GM21786 (cell line): ENCODE measurements around the gene WFDC1.

Source experiments
- ATAC-seq: cut with Tn5 transposase; IDR thresholded peaks from one replicate; pipeline ENCODE4 v1.9.1; 2021; ENCODE audit not compliant: unreplicated experiment

Gene WFDC1, protein sequence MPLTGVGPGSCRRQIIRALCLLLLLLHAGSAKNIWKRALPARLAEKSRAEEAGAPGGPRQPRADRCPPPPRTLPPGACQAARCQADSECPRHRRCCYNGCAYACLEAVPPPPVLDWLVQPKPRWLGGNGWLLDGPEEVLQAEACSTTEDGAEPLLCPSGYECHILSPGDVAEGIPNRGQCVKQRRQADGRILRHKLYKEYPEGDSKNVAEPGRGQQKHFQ

DNA sequence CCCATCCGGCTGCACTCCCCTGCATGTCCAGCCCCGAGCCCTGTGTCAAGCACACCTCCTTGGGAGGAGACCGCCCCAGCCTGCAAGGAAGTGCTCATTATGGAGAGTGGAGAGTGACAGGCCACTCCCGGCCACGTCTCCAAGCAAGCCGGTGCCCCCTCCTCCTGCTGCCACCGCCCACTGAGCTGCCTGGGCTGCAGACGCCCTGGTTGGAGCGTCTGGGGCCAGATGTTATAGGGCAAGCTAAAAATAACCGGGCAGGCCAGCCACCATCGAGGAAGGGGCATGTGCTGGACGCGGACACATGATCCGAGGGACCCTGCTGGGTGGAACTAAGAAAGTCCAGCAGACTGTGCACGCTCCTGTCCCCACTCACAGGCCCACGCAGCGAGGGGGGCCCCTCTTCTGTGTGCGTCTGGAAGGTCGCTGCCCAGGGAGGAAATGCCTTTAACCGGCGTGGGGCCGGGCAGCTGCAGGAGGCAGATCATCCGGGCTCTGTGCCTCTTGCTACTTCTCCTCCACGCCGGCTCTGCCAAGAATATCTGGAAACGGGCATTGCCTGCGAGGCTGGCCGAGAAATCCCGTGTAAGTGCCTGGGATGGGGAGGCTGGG, at the start of gene WFDC1:
Gene WFDC1, plus strand, starts transcription at position 348 of the 612 bp plus-strand sequence. Its CDS starts 94 bp downstream, at position 442.
- no peak for ATAC-seq

DNA sequence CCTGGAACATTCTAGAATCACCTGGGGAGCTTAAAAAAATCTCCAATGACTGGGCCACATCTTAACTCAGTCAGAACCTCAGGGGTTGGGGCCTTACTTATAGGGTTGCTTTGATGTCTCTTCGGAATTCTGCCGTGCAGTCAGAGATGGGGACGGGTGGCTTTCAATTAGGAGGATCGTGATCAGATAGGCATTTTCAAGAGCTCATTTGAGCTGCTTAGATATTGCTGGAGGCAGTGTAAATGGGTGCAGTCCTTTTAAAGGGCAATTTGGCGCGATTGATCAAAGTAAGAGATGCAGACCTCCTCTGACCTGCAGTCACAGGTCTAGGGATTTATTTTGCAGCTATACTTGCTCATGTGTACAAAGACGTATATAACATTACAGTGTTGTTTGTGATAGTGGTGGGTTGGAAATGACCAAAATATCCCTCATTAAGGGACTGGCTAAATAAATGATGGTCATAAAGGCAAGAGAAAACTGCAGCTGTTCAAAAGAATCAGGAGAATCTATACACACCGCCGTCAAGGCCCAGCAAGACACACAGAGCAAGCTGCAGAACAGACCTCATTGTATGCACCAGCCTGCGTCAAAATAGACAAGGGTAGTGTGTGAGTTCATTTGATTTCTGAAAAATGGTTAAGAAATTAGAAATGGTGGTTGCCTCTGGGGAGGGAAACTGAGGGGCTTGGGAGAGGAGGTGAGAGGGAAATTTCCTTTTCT, 48.6 kb upstream of the WFDC1 start:
- ATAC-seq: no peak

DNA sequence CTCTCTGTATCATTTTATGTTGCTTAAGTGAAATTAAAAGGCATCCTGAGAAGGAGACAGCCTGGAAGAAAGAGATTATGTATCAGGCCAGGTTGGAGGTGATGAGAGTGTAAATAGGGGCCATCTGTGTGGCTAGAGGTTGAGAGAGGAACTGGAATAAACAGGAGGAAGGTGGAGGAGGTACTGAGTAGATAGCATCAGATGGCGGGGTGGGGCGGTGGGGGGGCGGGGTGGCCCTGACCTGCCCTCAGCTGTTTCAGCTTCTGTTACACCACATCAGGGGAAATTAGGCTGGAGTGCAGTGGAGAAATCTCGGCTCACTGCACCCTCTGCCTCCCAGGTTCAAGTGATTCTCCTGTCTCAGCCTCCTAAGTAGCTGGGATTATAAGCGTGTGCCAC, 48.0 kb upstream of the WFDC1 start:
- ATAC-seq: no peak

DNA sequence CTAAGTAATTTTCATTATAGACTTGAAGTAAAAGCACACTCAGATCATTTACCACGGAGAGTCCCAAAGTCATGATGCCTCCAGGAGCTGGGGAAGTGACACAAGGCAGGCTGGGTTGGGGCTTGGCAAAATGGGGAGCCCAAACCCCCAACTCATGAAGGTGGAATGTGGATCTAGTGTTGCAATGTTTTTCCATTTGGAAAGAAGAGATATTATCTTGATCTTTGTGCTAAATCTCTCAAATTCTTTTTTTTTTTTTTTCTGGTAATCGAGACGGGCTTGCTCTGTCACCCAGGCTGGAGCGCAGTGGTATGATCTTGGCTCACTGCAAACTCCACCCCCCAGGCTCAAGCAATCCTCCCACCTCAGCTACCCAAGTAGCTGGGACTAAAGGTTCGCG, 47.3 kb upstream of the WFDC1 start:
- ATAC-seq: no peak

DNA sequence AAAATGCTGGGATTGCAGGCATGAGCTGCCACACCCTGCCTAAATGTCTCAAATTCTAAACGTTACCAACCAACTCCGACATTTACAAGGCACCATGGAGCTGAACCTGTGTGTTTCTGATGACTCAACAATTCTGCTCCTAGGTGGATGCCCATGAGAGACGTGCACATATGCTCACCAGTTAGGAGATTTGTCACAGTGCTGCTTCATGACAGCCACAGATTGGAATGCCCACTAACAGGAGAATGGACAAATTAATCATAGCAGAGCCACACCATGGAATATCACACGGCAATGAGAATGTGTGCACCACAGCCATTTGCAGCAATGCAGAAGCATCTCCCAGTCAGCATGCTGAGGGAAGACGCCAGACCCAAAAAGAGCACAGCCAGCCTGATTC, 46.8 kb upstream of the WFDC1 start:
- ATAC-seq: no peak

DNA sequence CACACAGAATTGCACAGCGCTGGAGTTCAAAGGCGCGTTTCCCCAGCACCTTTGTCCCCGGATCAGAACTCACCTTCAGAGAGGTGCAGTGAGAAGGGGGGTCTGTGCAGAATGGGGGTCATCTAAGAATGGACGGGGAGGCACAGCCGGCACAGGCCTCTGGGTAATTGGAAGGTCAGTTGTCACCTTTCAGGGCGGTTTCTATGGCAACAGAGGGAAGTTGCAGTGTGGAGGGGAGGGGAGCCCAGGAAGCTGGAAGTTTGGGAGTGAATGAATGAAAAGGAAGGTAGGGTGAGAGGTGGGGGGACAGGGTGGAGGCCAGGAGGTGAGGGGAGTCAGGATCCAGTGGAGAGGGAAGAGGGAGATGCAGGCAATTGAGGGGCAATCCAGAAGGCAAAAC, 42.5 kb upstream of the WFDC1 start:
- no peak for ATAC-seq

DNA sequence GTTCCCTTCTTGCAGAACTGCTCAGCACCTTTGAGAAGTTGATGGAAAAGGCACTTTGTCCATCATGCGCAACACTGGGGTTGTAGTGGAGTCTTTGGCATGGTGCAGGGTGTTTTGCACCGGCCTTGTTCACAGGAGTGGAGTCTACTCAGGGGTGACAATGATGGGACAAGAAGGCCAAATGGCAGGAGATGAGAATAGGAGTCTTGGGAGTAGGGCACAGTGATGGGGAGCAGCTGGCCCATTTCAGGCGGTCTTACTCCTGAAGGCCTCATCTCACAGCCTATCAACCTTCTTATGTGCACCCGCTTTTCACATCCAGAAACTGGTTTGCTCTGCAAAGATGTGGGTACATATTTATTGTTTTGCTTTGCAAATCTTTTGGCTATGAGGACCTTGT, 41.5 kb upstream of the WFDC1 start:
- ATAC-seq: no peak

DNA sequence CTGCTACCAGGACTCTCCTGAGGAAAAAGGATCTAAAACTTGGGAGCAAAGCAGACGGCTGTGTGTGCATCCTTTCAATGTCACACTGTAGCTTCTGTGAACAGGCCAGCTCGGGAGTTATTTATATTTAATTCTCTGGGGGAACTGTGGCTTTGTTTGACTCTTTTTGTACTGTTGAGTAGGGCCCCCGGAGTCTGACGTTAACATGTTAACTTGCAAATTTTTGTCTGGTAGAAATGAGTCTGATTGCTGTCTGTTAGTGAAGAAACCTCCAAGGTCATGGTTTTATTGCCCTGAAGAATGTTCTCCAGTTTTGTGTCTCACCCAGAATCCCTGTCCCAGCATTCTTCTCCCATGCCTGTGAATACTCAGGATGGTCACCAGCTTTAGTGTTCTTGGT, 40.6 kb upstream of the WFDC1 start:
- ATAC-seq: no peak

DNA sequence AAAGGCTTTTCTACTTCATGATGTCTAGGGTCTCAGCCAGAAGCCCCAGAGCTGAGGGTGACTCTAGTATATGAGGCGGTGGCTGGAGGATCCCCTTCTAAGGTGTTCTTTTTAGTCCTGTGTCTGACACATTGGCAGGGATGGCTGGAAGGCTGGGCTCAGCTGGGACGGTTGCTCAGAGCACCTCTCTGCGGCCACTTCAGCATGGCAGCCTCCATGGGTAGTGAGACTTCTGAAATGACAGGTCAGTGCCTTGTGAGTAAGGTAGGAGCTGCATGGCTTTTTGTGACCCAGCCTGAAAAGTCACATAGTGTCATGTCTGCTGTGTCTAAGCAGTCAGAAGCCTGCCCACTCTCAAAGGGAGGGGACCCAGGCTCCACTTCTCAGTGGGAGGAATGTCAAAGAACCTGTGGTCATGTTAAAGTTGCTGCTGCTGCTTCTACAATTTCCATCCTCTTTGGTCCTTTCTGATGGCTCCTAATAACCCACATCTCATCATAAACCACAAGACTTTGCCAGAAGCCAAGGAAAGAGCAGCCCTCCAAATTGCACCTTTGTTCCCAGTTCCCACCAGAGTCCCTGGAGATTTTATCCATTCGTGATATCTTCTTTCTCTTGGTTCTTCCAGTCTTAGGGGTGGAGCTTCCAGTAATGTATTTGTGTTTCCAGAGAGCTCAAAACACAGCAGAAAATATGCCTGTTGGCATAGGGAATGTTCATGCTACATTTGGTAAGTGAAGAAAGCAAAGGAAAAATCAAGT, 39.4 kb upstream of the WFDC1 start:
- ATAC-seq: no peak

DNA sequence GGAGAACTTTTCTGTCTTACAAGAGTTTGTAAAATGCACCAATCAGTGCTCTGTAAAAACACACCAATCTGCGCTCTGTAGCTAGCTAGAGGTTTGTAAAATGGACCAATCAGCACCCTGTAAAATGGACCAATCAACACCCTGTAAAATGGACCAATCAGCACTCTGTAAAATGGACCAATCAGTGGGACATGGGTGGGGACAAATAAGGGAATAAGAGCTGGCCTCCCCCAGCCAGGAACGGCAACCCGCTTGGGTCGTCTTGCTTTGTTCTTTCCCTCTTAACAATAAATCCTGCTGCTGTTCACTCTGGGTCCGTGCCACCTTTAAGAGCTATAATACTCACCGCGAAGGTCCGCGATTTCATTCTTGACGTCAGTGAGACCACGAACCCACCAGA, 36.4 kb upstream of the WFDC1 start:
- no peak for ATAC-seq

DNA sequence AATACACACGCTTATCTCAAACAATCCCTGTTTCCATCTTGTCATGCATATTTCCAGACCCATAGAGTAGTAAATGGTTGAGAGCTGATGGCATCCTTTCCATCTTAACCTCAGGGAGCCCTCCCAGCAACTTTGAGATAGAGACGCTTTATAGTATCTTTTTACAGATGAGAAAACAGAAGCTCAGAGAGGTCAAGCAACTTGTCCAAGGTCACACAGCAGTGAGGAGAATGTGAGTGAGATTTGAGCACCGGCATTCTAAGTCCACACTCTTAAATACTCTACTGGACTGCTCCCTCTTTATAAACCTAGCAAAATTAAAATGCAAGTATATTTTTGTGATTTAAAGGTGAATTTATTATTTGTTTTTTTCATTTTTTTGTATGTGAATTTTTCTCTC, 35.0 kb upstream of the WFDC1 start:
- ATAC-seq: no peak

DNA sequence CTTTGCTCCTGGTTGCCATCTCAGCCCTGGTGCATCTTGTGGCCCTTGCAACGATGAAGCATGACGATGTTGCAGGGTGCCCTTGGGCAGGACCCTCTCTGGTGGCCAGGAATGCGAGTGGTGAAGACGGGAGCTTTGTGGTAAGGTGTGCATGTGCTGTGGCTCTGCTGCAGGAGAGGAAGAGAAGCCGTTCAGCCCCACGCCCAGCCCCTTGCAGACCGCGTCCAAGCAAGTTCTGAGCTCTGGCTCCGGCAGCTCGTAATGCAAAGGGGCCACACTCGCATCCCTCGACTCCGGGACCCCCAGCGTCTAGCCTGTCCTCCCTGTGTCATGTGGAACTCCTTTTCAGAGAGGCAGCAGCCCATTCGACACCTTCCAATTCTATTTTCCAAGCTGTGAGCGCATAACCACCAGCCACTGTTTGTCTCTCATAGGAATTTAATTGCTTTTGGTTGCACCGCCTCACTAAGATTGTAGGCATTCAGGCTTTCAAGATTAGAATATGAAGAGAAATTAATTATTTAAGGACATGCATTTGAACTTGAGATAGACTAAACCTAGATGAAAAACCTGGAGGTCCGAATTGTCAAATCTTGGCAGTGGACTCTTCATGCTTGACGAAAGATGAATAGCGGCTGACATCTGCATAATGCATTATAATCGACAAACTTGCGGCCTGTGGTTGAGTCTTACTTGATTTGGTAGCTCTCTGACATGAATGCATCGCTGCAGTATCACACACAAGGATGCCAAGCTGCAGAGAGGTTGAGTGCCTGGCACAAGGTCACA, 33.7 kb upstream of the WFDC1 start:
- ATAC-seq: no peak

DNA sequence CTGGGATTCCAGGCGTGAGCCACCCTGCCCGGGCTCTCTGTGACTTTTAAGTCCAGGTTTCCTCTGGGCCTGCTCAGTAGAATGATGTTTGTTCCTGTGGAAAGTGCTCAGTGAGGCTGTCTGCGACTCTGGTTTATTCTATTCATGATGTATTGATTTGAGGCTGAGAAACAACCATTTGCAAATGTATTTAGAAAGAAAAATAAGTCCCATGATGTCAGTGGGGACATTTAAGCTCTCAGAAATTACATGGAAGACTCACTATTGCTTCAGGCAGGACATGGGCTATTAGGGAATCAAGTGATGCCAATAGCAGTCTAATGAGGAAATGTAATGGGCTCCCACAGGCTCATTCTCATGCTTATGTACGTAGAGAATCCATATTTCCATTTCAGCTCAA, 32.6 kb upstream of the WFDC1 start:
- ATAC-seq: no peak

DNA sequence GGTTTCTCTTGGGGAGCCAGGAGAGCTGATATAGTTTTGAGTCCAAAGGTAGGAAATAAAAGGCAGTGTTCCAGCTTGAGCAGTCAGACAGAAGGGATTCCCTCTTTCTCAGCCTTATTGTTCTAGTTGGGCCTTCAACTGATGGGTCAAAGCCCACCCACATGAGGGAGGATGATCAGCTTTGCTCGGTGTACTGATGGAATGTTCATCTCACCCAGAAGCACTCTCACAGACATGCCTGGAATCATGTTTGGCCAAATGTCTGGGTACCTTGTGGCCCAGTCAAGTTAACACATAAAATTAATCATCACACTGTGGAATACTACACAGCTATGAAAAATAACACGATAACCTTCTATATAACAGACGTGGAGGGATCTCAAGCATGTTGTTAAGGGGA, 31.7 kb upstream of the WFDC1 start:
- no peak for ATAC-seq

DNA sequence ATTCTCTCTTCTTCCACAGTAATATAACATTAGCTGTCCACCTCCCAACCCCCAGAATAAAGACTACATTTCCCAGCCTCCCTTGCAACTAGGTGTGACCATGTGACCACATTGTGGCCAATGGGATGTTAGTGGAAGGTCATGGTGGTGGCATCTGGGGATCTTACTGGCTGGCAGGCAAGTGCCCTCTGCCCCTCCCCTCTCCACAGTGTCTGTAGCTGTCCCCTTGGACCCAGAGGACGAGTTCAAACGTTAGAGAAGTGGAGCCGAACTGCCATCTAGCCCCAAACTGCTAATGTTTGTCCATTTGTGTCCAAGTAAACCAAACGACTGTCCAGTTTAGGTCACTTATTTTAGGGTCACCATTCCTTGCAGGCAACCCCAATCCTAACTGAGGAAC, 28.2 kb upstream of the WFDC1 start:
- ATAC-seq: peak; percentile 47

DNA sequence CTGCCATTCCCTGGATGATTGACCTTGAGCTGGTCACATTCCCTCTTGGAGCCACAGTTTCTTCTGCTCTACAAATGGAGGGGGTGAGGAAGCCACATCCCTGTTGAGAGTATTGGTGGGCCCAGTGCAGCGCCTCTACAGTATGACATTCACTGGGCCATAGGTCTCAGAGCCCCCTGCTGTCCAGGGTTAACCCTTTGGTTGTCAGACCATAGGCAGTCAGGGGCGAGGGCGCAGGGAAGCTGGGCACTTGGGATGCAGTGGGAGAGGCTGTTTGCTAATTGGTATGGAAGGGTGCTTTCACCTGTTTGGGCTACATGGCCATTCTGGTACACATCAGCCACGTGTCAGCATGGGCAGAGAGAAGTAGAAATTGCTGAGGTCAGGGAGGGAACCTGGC, 27.3 kb upstream of the WFDC1 start:
- ATAC-seq: no peak

DNA sequence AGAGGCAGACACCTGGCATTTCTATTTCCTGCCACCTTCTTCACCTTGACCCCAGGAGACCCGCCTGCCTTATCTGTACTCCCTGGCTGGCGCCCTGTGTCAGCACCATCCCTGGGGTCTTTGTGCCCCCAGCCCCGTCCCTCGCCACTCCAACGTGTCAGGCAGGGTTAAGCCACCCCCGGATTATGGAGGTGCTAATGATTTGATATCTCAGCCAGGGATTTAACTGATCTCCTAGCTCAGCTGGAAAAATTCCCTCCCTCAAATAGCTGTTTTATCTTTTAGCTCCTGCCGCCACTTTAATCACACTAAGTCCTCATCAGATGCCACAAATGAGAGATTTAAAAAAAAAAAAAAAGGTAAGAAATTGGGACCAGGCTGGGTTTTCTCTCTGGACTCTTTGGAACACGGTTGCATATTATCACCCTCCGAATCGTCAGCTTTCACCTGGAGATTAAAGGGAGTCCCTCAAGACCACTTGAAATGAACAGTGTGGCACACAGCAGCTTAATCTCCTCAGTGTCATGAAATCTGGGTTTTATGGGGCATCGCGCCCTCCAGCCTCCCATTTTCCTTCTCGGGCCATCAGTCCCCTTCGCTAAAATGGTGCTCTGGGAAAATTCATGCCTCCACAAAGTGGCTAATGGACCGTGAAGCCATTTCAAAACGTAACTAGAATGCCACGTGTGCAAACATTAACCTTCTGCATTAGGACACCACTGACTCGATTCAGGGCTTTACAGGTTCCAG, 26.2 kb upstream of the WFDC1 start:
- no peak for ATAC-seq

DNA sequence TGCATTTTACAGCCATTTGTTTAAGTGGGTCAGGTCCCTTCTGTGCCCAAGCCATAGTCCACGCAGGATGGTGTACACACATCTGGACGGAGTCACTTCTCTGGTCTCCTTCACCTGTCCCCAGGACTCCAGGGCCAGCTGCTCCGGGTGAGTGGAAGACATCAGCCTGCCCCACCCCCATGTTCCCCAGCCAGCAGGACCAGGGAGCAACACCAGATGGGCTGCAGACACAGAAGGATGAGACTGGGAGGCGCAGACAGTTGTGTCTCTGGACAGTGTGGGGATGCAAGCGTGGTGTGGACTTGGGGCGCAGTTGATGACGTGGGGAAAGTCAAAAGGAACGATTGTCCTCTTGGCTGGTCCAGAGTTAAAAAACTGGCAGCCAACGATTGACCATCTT, 24.6 kb upstream of the WFDC1 start:
- ATAC-seq: no peak

DNA sequence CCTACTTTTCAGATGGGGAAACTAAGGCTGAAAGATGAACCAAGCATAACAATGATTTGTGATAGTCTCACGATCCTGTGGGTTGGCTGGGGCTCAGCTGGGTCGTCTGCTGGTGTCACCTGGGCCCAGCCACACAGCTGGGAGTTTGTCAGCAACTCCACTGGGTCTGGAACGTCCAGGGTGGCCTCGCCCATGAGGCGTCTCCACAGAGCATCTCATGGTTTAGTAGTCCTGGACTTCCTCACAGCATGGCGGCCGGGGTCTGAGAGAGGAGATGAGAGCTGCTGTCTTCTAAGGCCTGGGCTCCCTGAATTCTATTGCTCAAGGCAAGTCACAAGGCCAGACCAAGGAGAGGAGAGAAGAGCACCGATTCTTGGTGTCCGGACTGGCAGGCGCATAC, 24.1 kb upstream of the WFDC1 start:
- no peak for ATAC-seq

DNA sequence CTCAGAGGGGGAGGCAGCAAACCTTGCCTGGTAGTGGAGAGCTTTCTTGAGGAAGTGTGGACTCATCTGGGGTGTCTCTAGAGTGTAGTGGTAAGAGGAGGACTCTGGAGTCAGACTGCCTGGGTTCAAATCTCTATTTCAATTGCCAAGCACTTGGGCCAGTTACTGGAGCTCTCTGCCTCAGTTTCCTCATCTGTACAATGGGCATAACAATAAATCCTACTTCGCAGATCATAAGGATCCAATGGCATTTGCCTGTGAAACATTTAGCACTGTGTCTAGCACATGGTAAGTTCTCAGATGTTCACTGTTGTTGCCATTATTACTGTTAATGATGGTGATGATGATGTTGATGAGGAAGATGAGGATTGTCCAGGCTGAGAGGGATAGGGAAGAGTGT, 23.6 kb upstream of the WFDC1 start:
- no peak for ATAC-seq
